HTERT RPE-1 (cell line): ENCODE measurements around the gene ID4.

Experiments used
- in situ Hi-C: fragments of 300-500 bp; cut with MboI; formaldehyde crosslinking; loops from 4 replicates; pipeline ENCODE4 v1.14.3; 2020; ENCODE audit warnings: low sequenced_read_pairs

Gene ID4

DNA sequence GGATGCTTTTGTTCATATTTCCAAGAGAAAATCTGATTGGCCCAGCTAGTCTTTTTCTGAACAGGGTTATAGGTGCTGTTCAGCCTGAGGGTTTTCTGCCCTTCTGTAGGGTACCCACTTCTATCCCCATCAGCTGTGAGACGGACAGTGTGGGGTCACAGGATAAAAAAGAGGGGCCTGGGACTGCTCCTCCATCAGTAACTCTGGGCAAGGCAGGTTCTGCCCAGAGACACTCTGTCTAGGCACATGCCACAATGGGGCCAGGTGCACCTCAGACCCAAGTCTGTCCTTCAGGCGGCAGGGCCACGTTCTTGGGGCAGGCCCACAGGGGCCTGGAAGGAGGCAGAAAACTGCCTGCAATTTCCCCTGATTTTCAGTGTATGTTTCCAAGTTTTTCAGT lies 20.0 kb downstream of the ID4 start:
- in situ Hi-C loops: no loop called here

DNA sequence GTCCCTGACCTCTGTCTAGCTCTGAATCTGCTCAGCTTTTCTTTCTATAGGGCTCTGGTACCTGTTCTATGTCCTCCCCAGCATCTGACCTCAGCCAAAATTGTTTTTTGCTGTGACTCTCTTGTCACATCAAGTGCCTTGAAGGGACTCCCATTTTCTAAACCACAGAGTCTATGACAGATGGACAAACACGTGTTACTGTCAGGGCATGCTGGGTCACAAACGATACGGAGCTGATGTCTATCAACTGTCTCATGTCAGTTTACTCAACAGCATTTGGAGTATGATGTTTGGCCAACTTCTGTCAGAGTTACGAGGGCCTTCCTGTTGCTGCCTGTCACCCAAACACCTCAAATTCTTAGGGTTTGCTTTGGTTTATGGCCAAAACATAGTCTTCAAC lies 20.5 kb downstream of the ID4 start:
- in situ Hi-C loops: no loop called here

- in situ Hi-C loops: no loop called here
Observed at GRCh38 chr6:19860235-19860877, 23.2 kb downstream of the ID4 start.

DNA sequence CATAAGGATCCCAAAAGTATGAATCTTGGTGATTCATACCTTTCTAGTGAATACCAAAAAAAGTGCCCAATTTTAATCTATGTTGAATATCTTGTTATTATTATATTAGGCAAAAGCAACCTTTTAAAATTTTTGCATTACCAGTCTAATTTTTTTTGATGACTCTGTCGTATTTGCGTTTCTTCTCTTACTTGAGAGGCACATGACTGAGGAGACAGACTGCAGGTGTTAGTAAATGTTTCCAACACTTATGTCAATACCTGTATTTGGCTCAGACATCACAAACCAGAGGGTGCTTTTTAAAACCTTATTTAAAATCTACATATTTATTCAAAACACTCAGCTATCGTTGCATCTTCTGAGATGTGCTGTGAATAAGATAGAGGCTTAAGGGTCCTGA lies 27.1 kb downstream of the ID4 start:
- in situ Hi-C loops: no loop called here

DNA sequence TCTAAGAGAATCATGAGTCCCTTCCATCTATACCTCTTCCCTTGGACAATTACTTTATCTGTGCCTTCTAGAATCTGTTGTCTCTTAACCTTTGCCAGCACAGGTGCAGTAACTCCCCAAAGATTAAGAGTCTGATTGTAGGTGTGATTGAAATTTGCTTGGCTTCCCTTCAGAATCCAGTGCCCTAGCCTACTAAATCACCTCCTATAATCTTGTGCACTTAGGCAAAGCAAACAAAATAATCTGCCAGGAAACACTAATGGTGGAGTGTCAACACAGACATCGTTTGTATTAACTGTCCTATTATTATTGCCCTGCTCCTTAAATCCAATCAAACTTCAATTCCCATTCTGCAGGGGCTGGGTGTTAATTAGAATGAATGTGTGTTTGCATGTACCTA lies 28.0 kb downstream of the ID4 start:
- in situ Hi-C loops: no loop called here

DNA sequence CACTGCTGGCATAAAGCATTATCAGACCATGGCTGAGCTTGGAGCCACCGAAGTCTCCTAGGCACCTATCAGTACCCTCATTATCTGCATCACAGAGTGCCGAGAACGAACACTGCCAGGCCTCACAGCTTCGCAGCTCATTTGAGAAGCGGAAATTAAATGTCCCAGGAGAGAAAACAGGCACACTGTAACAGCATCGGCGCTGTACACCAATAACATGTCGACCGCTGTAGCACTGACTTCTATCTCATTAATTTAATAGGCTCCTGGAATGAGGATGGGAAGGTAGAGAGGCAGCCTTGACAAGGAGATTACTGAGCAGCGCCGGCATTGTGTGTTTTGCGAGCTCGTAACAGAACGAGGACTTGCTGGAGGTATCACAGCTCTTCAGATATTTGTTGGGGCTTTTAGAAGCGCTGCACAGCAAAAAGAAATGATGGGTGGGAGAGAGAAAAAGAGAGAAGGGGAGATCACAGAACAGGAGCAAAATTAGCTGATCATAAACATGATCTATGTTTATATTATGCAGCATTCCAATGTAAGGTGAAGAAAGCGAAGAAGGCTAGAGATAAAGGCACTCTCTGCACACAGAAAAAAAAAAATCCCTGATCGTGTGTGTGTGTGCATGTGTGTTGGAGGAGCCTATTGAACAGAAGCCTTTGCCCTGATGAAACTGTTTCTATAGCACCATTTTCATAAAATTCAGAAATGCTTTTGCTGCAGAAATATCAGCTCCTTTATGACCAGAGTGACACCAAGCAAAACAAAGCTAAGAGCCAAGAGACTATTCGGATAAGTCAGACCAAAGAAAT lies 29.2 kb downstream of the ID4 start:
- in situ Hi-C loops: no loop called here

GRCh38 chr6:19866985-19867627 lies 29.9 kb downstream of the ID4 start:
- in situ Hi-C loops: no loop called here

DNA sequence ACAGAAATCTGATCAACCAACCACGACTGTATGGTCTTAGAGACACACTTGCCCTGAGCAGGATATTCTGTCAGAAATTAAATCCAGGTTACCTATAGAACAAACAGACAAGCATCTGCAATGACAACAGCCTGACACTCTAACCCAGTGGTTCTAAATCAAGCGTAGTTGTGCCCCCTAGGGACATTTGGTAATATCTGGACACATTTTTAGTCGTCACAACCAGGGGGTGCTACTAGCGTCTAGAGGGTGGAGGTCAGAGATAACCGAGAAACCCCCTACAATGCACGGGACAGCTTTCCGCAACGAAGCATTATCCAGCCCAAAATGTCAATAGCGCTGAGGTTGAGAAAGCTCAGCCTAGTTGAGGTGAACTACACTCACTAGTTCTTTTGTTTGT lies 32.3 kb downstream of the ID4 start:
- in situ Hi-C loops: no loop called here

GRCh38 chr6:19870322-19870721 lies 33.2 kb downstream of the ID4 start:
- in situ Hi-C loops: no loop called here

DNA sequence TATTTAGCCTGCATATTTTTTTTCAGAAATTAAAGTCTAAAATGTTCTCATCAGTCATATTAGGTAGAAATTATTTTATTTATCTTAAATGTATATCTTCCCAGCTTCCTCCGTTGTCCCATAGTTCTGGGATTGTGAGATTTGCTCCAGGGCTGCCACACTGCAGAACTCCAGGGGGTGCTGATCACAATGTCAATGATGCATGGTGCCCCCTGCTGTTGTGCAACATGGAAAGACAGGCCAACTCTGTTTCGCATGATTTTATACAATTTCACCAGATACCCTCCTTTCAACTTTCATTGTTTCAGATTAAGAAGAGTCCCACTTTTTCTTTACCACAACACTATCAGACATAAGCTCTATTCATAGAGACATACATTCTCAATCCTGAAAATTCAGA lies 35.9 kb downstream of the ID4 start:
- in situ Hi-C loops: no loop called here

GRCh38 chr6:19876672-19877071 lies 39.5 kb downstream of the ID4 start:
- in situ Hi-C loops: no loop called here

DNA sequence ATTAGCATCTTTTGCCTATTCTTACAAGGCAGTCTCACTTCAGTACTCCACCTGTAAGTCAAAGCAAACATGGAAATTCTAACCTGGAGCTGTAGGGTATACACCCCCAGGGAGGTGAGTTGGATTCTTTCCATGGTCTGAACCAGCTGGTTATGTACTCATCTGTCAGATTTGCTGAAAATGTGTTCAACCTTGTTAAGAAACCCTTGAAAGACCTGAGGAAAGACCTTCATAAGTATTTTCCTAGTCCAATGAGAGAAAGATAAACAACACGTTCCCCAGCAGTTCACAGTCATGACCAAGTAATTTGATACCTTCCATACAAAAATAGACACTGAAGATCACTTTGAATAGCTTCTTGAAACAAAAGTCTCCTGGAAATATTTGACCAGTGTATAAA lies 42.5 kb downstream of the ID4 start:
- in situ Hi-C loops: no loop called here

GRCh38 chr6:19880066-19880465 lies 42.9 kb downstream of the ID4 start:
- in situ Hi-C loops: no loop called here

DNA sequence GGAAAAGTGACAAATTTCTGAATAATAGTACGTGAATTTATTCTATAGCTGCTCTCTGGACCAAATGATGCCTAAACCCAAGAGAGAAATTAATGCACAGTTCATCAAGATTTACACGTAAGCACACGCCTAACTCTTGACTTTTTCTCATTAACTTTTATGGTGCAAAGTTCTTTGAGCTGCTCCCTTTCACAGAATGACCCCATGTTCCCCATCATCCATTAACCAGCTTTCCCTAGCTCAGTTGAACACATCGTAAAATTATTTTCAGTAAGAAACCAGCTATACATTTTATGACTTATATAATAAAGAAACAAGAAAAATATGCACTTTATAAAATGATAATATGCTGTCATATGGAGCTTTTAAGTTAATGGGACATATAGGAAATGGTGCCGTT lies 54.3 kb downstream of the ID4 start:
- in situ Hi-C loops: no loop called here
